ENCODE data around the gene SLC25A12. TPM values are rescaled to one million over a fixed set of nuclear protein-coding genes. Genes with fewer than 3 reads are reported as not detected.

Gene SLC25A12
- total and polyA plus RNA-seq, 10 of the 15 experiments (the other 5 are each of a cell fraction or from before 2014, with no cell fraction given), result 20.9 to 50.0 (median 33.0) TPM

DNA sequence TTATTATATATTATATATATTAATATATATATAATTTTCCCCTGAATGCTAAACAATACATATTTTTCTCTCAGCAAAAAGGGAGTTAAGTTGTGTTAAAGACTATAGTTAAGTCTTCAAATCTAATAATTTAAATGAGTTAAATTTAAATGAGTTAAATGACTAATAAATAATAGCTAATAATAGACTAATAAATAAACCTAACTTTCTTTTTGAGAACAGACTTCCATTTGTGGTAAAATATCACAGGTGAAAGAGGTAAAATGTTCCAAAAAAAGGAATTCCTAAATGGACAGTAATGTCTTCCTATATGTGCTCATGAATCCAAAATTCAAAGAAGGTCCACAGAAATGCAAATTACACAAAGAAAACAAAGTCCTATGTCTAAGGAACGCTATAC is 74.6 kb downstream of the SLC25A12 start:
- no peaks in the 10 kb centered on the region for H3K4me1 ChIP-seq (ENCODE audit: control insufficient read depth, insufficient read depth, low read length)
- 100% methylated on average over 1 of the region's 1 CpG for WGBS (ENCODE audit: insufficient coverage, insufficient replicate concordance, low lambda C conversion rate, missing lambda C conversion rate)
- H4K20me1 ChIP-seq (ENCODE audit: control insufficient read depth, insufficient read depth), result no peaks in the 10 kb centered on the region
- CTCF ChIA-PET, result interaction anchor here (0.8 to 1.0 kb wide), 3 partner anchors 8 to 34 kb away, joined by 3 to 4 read pairs (median 3); no protein-coding TSS in a partner anchor
- no peak overlapping the region for H3K4me3 ChIP-seq
- in situ Hi-C loops (cut with MboI), result loop anchor here (25.0 kb wide), 1 partner anchor 293 kb away; the partner anchor contains the start of gene DLX2
- no peak overlapping the region for H2AFZ ChIP-seq (ENCODE audit: control insufficient read depth, low read depth, low read length)
- no peak overlapping the region for H3K9ac ChIP-seq (ENCODE audit: control insufficient read depth, insufficient read depth, low read length)
- intact Hi-C loops (cut with micrococcal nuclease; ENCODE audit: unreplicated experiment), result no loop called here
- peaks cover 0 to 14% of the 10 kb centered on the region in 2 experiments; a peak in 2 of 4 replicates for H3K36me3 ChIP-seq (ENCODE audit: control insufficient read depth in 2 of 2, insufficient read depth in 2 of 2, low read length in 1 of 2)
- no peaks in the 10 kb centered on the region for H3K9me3 ChIP-seq (replicated peaks; ENCODE audit: control insufficient read depth, insufficient read depth, low read length)
- H3K4me2 ChIP-seq (ENCODE audit: control insufficient read depth, insufficient read depth), result no peak overlapping the region
- TF ChIP-seq NFYA (IDR thresholded peaks at IDR 0.05; ENCODE audit: borderline replicate concordance, low read depth, low read length) (no peak), MEF2A (IDR thresholded peaks at IDR 0.05; ENCODE audit: insufficient read depth, low read depth, low read length) (no peak), TAF1 (IDR thresholded peaks at IDR 0.05; ENCODE audit: borderline replicate concordance, low read depth, low read length) (no peak), ZNF207 (IDR thresholded peaks at IDR 0.05; ENCODE audit: borderline replicate concordance) (no peak), TARDBP (IDR thresholded peaks at IDR 0.05; ENCODE audit: borderline replicate concordance) (no peak), BMI1 (IDR thresholded peaks at IDR 0.05; ENCODE audit: borderline replicate concordance) (no peak), SPI1 (IDR thresholded peaks at IDR 0.05; ENCODE audit: borderline replicate concordance, insufficient read depth, low read depth, low read length) (no peak), NR2F1 (conservative IDR thresholded peaks at IDR 0.05) (no peak), CHD4 (IDR thresholded peaks at IDR 0.05) (no peak), NR2C1 (IDR thresholded peaks at IDR 0.05) (no peak), MYB (IDR thresholded peaks at IDR 0.05; ENCODE audit: borderline replicate concordance, low read depth, low read length) (no peak)
- TF ChIP-seq, protein P1, sequence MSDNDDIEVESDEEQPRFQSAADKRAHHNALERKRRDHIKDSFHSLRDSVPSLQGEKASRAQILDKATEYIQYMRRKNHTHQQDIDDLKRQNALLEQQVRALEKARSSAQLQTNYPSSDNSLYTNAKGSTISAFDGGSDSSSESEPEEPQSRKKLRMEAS (IDR thresholded peaks at IDR 0.05; ENCODE audit: low read depth, low read length), result no peak
- TF ChIP-seq, protein P2, sequence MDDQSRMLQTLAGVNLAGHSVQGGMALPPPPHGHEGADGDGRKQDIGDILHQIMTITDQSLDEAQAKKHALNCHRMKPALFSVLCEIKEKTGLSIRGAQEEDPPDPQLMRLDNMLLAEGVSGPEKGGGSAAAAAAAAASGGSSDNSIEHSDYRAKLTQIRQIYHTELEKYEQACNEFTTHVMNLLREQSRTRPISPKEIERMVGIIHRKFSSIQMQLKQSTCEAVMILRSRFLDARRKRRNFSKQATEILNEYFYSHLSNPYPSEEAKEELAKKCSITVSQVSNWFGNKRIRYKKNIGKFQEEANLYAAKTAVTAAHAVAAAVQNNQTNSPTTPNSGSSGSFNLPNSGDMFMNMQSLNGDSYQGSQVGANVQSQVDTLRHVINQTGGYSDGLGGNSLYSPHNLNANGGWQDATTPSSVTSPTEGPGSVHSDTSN (IDR thresholded peaks at IDR 0.05; ENCODE audit: insufficient replicate concordance, low read depth, low read length), result no peak
- TF ChIP-seq, protein P3, sequence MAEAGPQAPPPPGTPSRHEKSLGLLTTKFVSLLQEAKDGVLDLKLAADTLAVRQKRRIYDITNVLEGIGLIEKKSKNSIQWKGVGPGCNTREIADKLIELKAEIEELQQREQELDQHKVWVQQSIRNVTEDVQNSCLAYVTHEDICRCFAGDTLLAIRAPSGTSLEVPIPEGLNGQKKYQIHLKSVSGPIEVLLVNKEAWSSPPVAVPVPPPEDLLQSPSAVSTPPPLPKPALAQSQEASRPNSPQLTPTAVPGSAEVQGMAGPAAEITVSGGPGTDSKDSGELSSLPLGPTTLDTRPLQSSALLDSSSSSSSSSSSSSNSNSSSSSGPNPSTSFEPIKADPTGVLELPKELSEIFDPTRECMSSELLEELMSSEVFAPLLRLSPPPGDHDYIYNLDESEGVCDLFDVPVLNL (IDR thresholded peaks at IDR 0.05; ENCODE audit: low read depth, low read length), result no peak
- H3K27me3 ChIP-seq (replicated peaks in 1 of 2; ENCODE audit: control insufficient read depth in 2 of 2, insufficient read depth in 2 of 2, low read length in 1 of 2), result no peaks in the 10 kb centered on the region
- RAD21 ChIA-PET (ENCODE audit: unreplicated experiment), result no interaction called here
- no TSS peak for BruUV-seq (replicated peaks)
- no peaks in the 10 kb centered on the region for H3K79me2 ChIP-seq (ENCODE audit: control insufficient read depth, insufficient read depth, low read length)
- H3K27ac ChIP-seq (ENCODE audit: control insufficient read depth, insufficient read depth), result no peak overlapping the region
- SMC1A ChIA-PET (ENCODE audit: uncharacterized antibody, unreplicated experiment), result interaction anchor here (0.7 kb wide), 1 partner anchor 368 kb away, joined by 4 read pairs; no protein-coding TSS in a partner anchor
- no peak for ATAC-seq
- no peak for FAIRE-seq
- no peak for DNase-seq (ENCODE audit: low read depth, low spot score)
- POLR2A ChIA-PET, result no interaction called here
